SIG-M5 (cell line): ENCODE measurements around the gene CD244.
"Not testable (repeated sequence)": the region's sequence is repeated elsewhere in the genome, so short reads cannot be mapped to it uniquely, and the experiment has no call there.

Experiments
- DNase-seq: peaks from one replicate; lab custom pipeline; 2025; lab: John Stamatoyannopoulos, UW

Gene CD244

GRCh38 chr1:160862203-160863060, at the start of gene CD244:
Gene CD244 (minus strand): TSS chr1:160862887. CDS start chr1:160862677, 210 bp downstream.
- peak; percentile 95 for DNase-seq

- no peak for DNase-seq
Measured at GRCh38 chr1:160911925-160912324, 49.2 kb upstream of the CD244 start.

GRCh38 chr1:160911441-160911840, 48.8 kb upstream of the CD244 start:
- DNase-seq, result no peak

GRCh38 chr1:160910170-160910750, 47.6 kb upstream of the CD244 start:
- DNase-seq, result no peak

GRCh38 chr1:160907976-160908375, 45.3 kb upstream of the CD244 start:
- no peak for DNase-seq

- no peak for DNase-seq
Measured at GRCh38 chr1:160905617-160905989, 42.9 kb upstream of the CD244 start.

GRCh38 chr1:160904783-160905616, 42.3 kb upstream of the CD244 start:
- DNase-seq, result no peak

- DNase-seq, result not testable (repeated sequence)
Measured at GRCh38 chr1:160902251-160902650, 39.6 kb upstream of the CD244 start.

GRCh38 chr1:160901768-160902167, 39.1 kb upstream of the CD244 start:
- DNase-seq, result no peak

- not testable (repeated sequence) for DNase-seq
Measured at GRCh38 chr1:160900683-160901082, 38.0 kb upstream of the CD244 start.

- not testable (repeated sequence) for DNase-seq
Measured at GRCh38 chr1:160894368-160895135, 31.9 kb upstream of the CD244 start.

GRCh38 chr1:160891474-160891873, 28.8 kb upstream of the CD244 start:
- DNase-seq, result no peak

GRCh38 chr1:160888926-160889325, 26.2 kb upstream of the CD244 start:
- no peak for DNase-seq

- DNase-seq, result no peak
Measured at GRCh38 chr1:160887071-160887470, 24.4 kb upstream of the CD244 start.

- DNase-seq, result no peak
Measured at GRCh38 chr1:160885042-160885441, 22.4 kb upstream of the CD244 start, which contains the start of gene ITLN1. Gene ITLN1 (minus strand): TSS chr1:160885180. CDS start chr1:160884877, 303 bp downstream.

GRCh38 chr1:160884579-160884978, 21.9 kb upstream of the CD244 start:
- DNase-seq, result no peak

- no peak for DNase-seq
Measured at GRCh38 chr1:160883581-160884513, 21.2 kb upstream of the CD244 start.

GRCh38 chr1:160882582-160882981, 19.9 kb upstream of the CD244 start:
- DNase-seq, result no peak

GRCh38 chr1:160881264-160881663, 18.6 kb upstream of the CD244 start:
- DNase-seq, result not testable (repeated sequence)

- DNase-seq, result no peak
Measured at GRCh38 chr1:160880216-160880615, 17.5 kb upstream of the CD244 start.

- no peak for DNase-seq
Measured at GRCh38 chr1:160879056-160879455, 16.4 kb upstream of the CD244 start.
